PFSK-1 (cell line): ENCODE data around the gene GPR176.

Experiments
- POLR2AphosphoS5 ChIP-seq: IDR thresholded peaks from 2 replicates; pipeline ENCODE4 v1.6.1; 2012; ENCODE audit warnings: low read depth, mild to moderate bottlenecking, control low read depth, low read length, moderate library complexity
- SIN3A ChIP-seq: IDR thresholded peaks from 2 replicates; pipeline ENCODE4 v1.6.1; 2012; ENCODE audit warnings: mild to moderate bottlenecking, low read length, moderate library complexity, borderline replicate concordance; ENCODE audit not compliant: insufficient read depth

GRCh38 chr15:39935241-39935640 is 15.2 kb upstream of the GPR176 start:
- no peak for TF ChIP-seq POLR2AphosphoS5
- TF ChIP-seq SIN3A = no peak
